ENCODE measurements around the gene THOP1.
A peak's percentile ranks its signal among the peaks of the same experiment; 100 is the strongest.
"Not testable (repeated sequence)": the region's sequence is repeated elsewhere in the genome, so short reads cannot be mapped to it uniquely, and the experiment has no call there.

THOP1 gene

GRCh38 chr19:2782936-2783780 lies 2.1 kb upstream of the THOP1 start, which contains the start of gene SGTA:
Gene SGTA (minus strand): TSS chr19:2783273. CDS start chr19:2769068, 14,205 bp downstream.
- peak; percentile 98 to 99 for DNase-seq

- no peak for DNase-seq
These were observed 1.5 kb upstream of the THOP1 start for GRCh38 chr19:2783781-2784145.

GRCh38 chr19:2787115-2787514 lies 1.8 kb downstream of the THOP1 start:
- DNase-seq: no peak

- DNase-seq: no peak
These were observed 2.9 kb downstream of the THOP1 start for GRCh38 chr19:2788237-2788636.

- DNase-seq: no peak
These were observed 4.9 kb downstream of the THOP1 start for GRCh38 chr19:2790194-2790556.

GRCh38 chr19:2790557-2791271 lies 5.4 kb downstream of the THOP1 start:
- no peak for DNase-seq

GRCh38 chr19:2791440-2791839 lies 6.1 kb downstream of the THOP1 start:
- no peak for DNase-seq

GRCh38 chr19:2791876-2792275 lies 6.6 kb downstream of the THOP1 start:
- no peak for DNase-seq

GRCh38 chr19:2792666-2793065 lies 7.4 kb downstream of the THOP1 start:
- DNase-seq: not testable (repeated sequence)

GRCh38 chr19:2793126-2793525 lies 7.8 kb downstream of the THOP1 start:
- no peak for DNase-seq

GRCh38 chr19:2793577-2793976 lies 8.3 kb downstream of the THOP1 start:
- DNase-seq: no peak

- no peak for DNase-seq
These were observed 10.7 kb downstream of the THOP1 start for GRCh38 chr19:2795827-2796658.

- no peak for DNase-seq
These were observed 11.5 kb downstream of the THOP1 start for GRCh38 chr19:2796659-2797266.

GRCh38 chr19:2797280-2797679 lies 12.0 kb downstream of the THOP1 start:
- no peak for DNase-seq

GRCh38 chr19:2798158-2798685 lies 12.9 kb downstream of the THOP1 start:
- DNase-seq: no peak

- DNase-seq: no peak
These were observed 13.4 kb downstream of the THOP1 start for GRCh38 chr19:2798733-2799132.

GRCh38 chr19:2799273-2800020 lies 14.1 kb downstream of the THOP1 start:
- no peak for DNase-seq

GRCh38 chr19:2800506-2800905 lies 15.2 kb downstream of the THOP1 start:
- DNase-seq: no peak

GRCh38 chr19:2802826-2803225 lies 17.5 kb downstream of the THOP1 start:
- no peak for DNase-seq

- no peak for DNase-seq
These were observed 18.3 kb downstream of the THOP1 start for GRCh38 chr19:2803486-2804155.
